ENCODE data around the gene PSMB7.

Gene PSMB7

DNA sequence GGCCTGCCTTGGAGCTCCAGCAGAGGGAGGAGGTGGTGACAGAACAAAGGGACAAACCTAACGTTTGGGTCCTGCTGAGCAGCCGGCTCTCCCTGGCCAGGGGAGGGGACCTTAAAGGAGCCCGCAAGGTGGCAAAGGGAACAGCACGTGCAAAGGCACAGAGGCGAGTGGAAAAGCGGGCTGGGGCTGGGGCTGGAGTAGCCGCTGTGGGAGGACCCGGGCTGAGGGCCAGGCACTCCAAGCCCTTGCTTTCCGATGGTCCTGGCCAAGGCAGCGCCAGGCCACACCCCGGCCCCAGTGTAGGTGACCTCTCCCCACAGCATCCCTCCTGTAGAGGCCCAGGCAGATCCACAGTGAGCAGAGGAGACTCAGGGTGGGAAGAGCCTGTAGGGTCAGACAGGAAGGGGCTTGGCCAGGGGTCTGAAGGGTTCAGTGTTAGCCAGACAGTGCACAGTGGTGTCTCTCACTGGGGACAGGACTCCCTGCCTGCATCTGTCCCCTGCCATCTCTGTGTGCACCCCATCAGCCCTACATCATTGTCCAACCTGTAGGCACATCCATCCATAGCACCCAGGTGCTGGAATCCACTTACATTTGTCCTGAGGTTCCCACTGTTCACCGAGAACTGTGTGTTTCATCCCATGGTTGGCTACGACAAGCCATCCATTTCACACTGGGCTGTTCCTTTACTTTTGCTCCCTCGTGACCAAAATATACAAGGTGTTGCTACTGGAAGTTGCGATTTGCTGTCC lies 80.5 kb downstream of the PSMB7 start:
- Histone ChIP-seq H3K4me3 (ENCODE audit: insufficient read length, low read depth) (no peak overlapping the region), H3K9me3 (ENCODE audit: insufficient read depth, low read length) (peaks cover 13% of the 10 kb centered on the region; the same call in 1 of the 2 replicates), H3K9ac (ENCODE audit: insufficient read length, low read depth) (no peak overlapping the region), H3K27me3 (ENCODE audit: insufficient read depth, insufficient read length) (no peaks in the 10 kb centered on the region), H3K36me3 (ENCODE audit: insufficient read depth, insufficient read length, low read length) (peaks cover 78% of the 10 kb centered on the region), H3K4me1 (ENCODE audit: insufficient read depth, insufficient read length) (peaks cover 13% of the 10 kb centered on the region)
- no peak for TF ChIP-seq SUZ12 (IDR thresholded peaks at IDR 0.05; ENCODE audit: extremely low read depth, insufficient read depth, insufficient read length)
- no peak for TF ChIP-seq ZNF274 (IDR thresholded peaks at IDR 0.05; ENCODE audit: low read depth, low read length)
- TF ChIP-seq YY1 (IDR thresholded peaks at IDR 0.05; ENCODE audit: insufficient read depth, insufficient read length), result no peak
- DNase-seq (ENCODE audit: low read depth, low spot score), result no peak

DNA sequence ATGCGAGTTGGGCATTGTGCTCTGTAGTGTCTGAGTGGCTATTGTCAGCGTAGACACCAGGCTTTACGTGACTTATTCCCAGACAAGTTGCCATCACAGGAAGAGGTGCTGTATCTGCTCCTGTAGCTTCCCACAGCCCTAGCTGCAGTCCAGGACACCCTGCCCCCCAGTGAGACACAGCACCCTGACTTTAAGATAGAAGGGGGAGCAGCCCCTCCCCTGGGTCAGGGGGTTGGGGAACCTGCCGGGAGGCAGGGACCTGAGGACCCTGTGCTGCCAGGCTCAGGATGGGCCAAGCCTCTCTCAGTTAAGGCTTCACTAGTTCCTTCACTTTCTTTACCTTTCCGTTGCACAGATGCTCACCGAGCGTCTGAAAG lies 82.1 kb downstream of the PSMB7 start:
- no peak for TF ChIP-seq ZNF274 (IDR thresholded peaks at IDR 0.05; ENCODE audit: low read depth, low read length)
- TF ChIP-seq SUZ12 (IDR thresholded peaks at IDR 0.05; ENCODE audit: extremely low read depth, insufficient read depth, insufficient read length), result no peak
- no peak for TF ChIP-seq YY1 (IDR thresholded peaks at IDR 0.05; ENCODE audit: insufficient read depth, insufficient read length)
- Histone ChIP-seq H3K9ac (ENCODE audit: insufficient read length, low read depth) (no peak overlapping the region), H3K4me3 (ENCODE audit: insufficient read length, low read depth) (no peak overlapping the region), H3K4me1 (ENCODE audit: insufficient read depth, insufficient read length) (peaks cover 8% of the 10 kb centered on the region), H3K9me3 (ENCODE audit: insufficient read depth, low read length) (peaks cover 13% of the 10 kb centered on the region; the same call in 1 of the 2 replicates), H3K36me3 (ENCODE audit: insufficient read depth, insufficient read length, low read length) (peaks cover 82% of the 10 kb centered on the region), H3K27me3 (ENCODE audit: insufficient read depth, insufficient read length) (no peaks in the 10 kb centered on the region)
- no peak for DNase-seq (ENCODE audit: low read depth, low spot score)

DNA sequence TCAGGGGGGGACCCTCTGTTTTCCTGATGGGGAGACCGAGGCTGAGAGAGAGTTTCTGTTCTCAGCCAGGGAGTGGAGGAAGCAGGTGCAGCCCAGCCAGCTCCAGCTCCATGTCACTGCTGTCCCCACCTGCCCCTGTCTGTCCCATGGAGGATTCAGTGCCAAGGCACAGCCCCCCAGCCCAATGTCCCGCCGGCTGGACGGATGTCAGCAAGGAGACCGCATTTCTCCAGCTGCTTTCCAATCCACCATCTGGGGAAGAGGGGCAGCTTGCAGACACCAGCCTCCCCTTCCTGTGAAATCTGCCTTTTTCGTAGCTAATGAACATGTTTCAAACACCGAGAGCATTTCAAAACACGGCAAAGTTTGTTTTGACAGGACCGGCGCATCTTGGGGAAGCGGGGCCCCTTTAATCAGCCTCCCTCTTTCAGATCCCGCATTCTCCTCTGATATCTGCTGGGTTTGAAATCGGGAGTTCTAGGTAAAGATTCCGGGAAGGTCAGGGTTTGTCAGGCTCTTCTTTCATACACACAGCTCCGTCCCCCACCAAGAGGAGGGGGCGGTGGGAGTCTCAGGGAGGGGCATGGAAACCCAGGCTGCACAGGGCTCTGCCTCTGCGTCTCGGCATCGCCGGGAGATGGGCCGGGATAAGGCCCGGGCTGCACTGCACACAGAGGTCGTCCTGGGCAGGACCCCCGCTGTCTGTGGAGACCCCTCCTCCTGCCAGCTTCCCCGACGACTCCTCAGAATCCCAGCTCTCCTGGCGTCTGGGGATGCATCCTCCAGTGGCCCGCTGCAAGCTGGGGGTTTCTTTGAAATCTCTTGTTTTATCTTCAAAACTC lies 82.7 kb downstream of the PSMB7 start:
- Histone ChIP-seq H3K36me3 (ENCODE audit: insufficient read depth, insufficient read length, low read length) (peaks cover 82% of the 10 kb centered on the region), H3K9me3 (ENCODE audit: insufficient read depth, low read length) (peaks cover 8% of the 10 kb centered on the region; the same call in 1 of the 2 replicates), H3K27me3 (ENCODE audit: insufficient read depth, insufficient read length) (no peaks in the 10 kb centered on the region), H3K4me3 (ENCODE audit: insufficient read length, low read depth) (no peak overlapping the region), H3K9ac (ENCODE audit: insufficient read length, low read depth) (no peak overlapping the region), H3K4me1 (ENCODE audit: insufficient read depth, insufficient read length) (peaks cover 8% of the 10 kb centered on the region)
- TF ChIP-seq YY1 (IDR thresholded peaks at IDR 0.05; ENCODE audit: insufficient read depth, insufficient read length) (no peak), ZNF274 (IDR thresholded peaks at IDR 0.05; ENCODE audit: low read depth, low read length) (no peak), SUZ12 (IDR thresholded peaks at IDR 0.05; ENCODE audit: extremely low read depth, insufficient read depth, insufficient read length) (no peak)
- DNase-seq (ENCODE audit: low read depth, low spot score), result no peak

DNA sequence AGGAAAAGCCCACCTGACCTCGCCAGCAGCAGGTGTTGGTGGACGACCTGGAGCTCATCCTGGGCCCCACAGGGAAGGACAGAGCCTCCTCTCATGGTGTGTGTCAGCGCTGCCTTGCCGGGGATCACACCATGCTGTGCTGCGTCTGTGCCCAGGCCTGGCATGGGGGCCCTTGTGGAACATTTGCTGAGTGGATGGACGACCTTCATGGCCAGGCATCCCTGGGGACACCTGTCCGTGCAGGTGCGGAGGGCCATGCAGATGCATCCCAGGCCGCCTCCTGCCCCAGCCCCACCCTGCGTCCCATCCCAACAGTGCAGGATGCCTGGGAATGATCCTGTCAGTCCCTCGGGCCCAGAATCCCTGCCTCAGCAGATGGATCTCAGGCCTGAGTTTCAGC lies 83.7 kb downstream of the PSMB7 start:
- Histone ChIP-seq H3K9me3 (ENCODE audit: insufficient read depth, low read length) (no peaks in the 10 kb centered on the region), H3K9ac (ENCODE audit: insufficient read length, low read depth) (no peak overlapping the region), H3K4me1 (ENCODE audit: insufficient read depth, insufficient read length) (peaks cover 8% of the 10 kb centered on the region), H3K36me3 (ENCODE audit: insufficient read depth, insufficient read length, low read length) (peaks cover 82% of the 10 kb centered on the region), H3K4me3 (ENCODE audit: insufficient read length, low read depth) (no peak overlapping the region), H3K27me3 (ENCODE audit: insufficient read depth, insufficient read length) (no peaks in the 10 kb centered on the region)
- no peak for DNase-seq (ENCODE audit: low read depth, low spot score)
- TF ChIP-seq ZNF274 (IDR thresholded peaks at IDR 0.05; ENCODE audit: low read depth, low read length), result no peak
- TF ChIP-seq YY1 (IDR thresholded peaks at IDR 0.05; ENCODE audit: insufficient read depth, insufficient read length), result no peak
- TF ChIP-seq SUZ12 (IDR thresholded peaks at IDR 0.05; ENCODE audit: extremely low read depth, insufficient read depth, insufficient read length), result no peak

DNA sequence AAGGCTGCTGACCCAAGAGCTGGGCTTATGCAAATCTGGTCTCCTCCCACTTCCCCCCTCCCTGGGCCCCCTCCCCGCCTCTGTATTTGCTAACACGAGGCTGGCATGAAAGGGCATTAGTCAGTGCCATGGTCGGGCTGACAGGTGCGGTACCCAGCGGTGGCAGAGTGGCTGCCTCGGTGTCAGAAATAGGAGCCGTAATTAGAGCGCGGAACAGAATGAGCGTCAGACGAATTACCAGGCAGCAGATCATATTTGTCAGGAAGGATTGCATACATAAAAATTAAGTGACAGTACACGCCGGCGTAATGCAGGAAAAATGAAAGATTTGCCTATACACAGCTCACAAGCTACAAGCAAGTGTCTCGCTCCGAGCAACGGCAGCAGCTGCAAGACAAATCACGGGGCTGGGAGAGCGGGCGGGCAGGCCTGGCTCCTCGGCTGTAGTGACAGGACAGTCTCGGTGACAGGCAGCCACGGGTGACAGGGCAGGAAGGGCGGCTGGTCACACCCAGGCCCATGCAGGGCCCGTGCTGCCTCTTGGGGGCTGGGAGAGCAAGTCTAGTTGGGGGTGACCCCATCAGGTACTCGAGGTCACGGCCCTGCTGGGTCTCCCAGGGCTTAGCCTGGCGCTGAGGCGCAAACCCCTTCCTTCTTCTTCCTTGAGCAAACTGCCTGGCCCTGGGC lies 85.1 kb downstream of the PSMB7 start:
- Histone ChIP-seq H3K9me3 (ENCODE audit: insufficient read depth, low read length) (no peaks in the 10 kb centered on the region), H3K9ac (ENCODE audit: insufficient read length, low read depth) (no peak overlapping the region), H3K4me3 (ENCODE audit: insufficient read length, low read depth) (no peak overlapping the region), H3K27me3 (ENCODE audit: insufficient read depth, insufficient read length) (no peaks in the 10 kb centered on the region), H3K36me3 (ENCODE audit: insufficient read depth, insufficient read length, low read length) (peaks cover 91% of the 10 kb centered on the region), H3K4me1 (ENCODE audit: insufficient read depth, insufficient read length) (peaks cover 8% of the 10 kb centered on the region)
- TF ChIP-seq ZNF274 (IDR thresholded peaks at IDR 0.05; ENCODE audit: low read depth, low read length) (no peak), YY1 (IDR thresholded peaks at IDR 0.05; ENCODE audit: insufficient read depth, insufficient read length) (no peak), SUZ12 (IDR thresholded peaks at IDR 0.05; ENCODE audit: extremely low read depth, insufficient read depth, insufficient read length) (no peak)
- no peak for DNase-seq (ENCODE audit: low read depth, low spot score)

DNA sequence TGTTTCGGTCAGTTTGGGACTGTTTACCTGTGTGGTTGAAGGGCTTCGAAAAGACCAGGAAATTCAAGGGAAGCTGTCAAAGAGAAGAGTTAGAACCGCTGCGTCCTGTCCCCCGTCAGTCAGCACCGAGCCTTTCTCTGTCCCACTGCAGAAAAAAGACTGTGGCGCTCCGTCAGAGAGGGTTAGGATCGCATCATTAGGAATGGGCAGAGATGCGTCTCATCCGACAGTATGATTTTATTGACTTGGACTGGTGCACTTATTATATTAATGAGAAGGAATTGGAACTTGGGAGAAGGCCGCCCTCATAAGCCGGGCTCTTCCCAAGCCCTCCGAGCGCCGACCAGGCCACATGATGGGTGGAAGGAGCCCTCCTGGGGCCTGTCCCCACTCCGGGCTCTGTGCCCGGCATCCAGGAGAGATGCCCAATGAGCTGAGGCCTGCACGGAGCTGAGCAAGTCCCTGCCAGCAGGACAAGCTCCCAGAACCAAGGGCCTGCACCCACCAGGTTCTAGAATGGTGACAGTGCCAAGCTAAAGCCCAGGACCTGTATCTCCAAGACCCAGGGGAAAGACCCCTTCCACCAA lies 85.9 kb downstream of the PSMB7 start:
- Histone ChIP-seq H3K36me3 (ENCODE audit: insufficient read depth, insufficient read length, low read length) (peaks cover 90% of the 10 kb centered on the region), H3K9ac (ENCODE audit: insufficient read length, low read depth) (no peak overlapping the region), H3K9me3 (ENCODE audit: insufficient read depth, low read length) (no peaks in the 10 kb centered on the region)

More for the DNA sequence above, 85.9 kb downstream of the PSMB7 start:
- Histone ChIP-seq H3K4me1 (ENCODE audit: insufficient read depth, insufficient read length) (peaks cover 5% of the 10 kb centered on the region), H3K27me3 (ENCODE audit: insufficient read depth, insufficient read length) (no peaks in the 10 kb centered on the region), H3K4me3 (ENCODE audit: insufficient read length, low read depth) (no peak overlapping the region)
- no peak for DNase-seq (ENCODE audit: low read depth, low spot score)
- no peak for TF ChIP-seq YY1 (IDR thresholded peaks at IDR 0.05; ENCODE audit: insufficient read depth, insufficient read length)
- TF ChIP-seq ZNF274 (IDR thresholded peaks at IDR 0.05; ENCODE audit: low read depth, low read length), result no peak
- TF ChIP-seq SUZ12 (IDR thresholded peaks at IDR 0.05; ENCODE audit: extremely low read depth, insufficient read depth, insufficient read length), result no peak
